NB4 (cell line): Measurements from ENCODE around the gene DENND6A.
A peak's percentile ranks its signal among the peaks of the same experiment; 100 is the strongest.

Source experiments
- CTCF ChIP-seq: IDR thresholded peaks from one replicate; pipeline ENCODE4 v1.5.1; 2012; ENCODE audit warnings: low read depth, low read length
- POLR2A ChIP-seq: IDR thresholded peaks from 2 replicates; pipeline ENCODE4 v1.6.1; 2011; ENCODE audit warnings: mild to moderate bottlenecking; ENCODE audit not compliant: insufficient read length; ENCODE audit errors: extremely low read depth

- TF ChIP-seq CTCF (peak; percentile 37), POLR2A (no peak)
Observed at GRCh38 chr3:57582474-57583168, 110.3 kb downstream of the DENND6A start.
